GM21825 (cell line): Measurements from ENCODE around the gene PAPSS2.

ENCODE experiments used
- ATAC-seq: cut with Tn5 transposase; IDR thresholded peaks from one replicate; pipeline ENCODE4 v1.9.1; 2021; ENCODE audit warnings: mild to moderate bottlenecking, moderate library complexity; ENCODE audit not compliant: unreplicated experiment

The PAPSS2 gene

DNA sequence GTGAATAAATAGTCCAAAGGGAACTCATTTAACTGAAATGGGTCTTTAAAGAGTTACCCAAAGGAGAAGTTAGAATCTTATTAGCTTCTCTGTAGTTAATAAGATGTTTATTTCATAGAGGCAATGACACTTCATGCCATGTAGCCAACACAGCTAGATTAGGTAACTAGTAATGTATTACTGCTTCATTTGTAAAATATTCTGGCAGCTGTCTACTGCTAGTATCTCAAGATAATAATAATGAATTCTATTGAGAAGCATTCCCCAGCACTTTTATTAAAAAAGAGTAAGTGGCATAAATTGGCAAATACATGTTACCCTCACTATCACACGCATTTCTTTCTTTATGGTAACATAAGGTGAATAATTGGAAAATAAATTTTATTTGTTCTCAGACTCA lies 10.1 kb downstream of the PAPSS2 start:
- no peak for ATAC-seq

DNA sequence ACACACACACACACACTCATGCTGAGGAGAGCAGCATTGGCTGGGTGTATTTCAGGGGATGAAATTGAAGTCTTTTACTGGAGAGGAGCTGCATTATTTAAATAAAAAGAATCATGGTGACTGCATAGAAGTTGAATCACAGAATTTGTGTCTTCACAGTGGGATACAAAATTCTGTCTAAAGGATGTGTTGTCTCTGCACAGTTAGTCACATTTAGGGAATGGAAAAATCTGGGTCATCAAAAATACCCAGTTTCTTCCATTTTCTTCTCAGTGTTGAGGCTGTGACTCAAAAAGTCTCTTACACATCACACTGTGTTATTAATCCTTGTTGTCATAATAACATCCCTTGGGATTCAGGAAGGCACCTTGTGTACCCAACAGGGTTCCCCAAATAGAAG lies 10.9 kb downstream of the PAPSS2 start:
- no peak for ATAC-seq

DNA sequence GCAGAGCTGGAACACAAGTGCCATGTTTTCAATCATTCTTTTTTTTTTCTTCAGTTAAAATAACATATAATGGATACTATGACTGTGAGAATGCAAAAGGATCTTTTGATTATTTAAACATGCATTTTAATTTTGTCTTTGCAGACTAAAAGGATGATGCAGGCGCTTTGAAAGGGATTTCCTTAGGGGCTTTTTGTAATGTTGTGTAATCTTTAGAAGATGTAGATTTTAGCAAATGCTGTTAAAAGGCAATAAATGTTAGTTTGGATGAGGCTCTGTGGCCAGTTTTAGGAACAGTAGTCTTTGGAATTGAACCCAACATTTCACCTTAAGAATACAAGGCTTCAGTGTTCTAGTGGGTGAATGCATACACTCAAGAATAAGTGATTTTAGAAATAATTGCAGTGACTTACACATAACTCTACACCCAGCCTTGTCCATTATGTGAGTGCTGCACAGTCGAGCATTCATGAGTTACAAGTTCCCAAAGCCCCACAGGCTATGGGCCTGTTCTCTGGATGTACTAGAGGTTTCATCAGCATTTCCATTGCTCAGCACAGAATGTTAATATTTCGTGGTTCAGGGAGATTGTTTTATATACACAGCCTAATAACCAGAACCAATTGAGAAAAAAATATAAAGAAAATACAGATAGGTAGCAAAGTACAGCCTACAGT lies 11.6 kb downstream of the PAPSS2 start:
- ATAC-seq, result no peak

DNA sequence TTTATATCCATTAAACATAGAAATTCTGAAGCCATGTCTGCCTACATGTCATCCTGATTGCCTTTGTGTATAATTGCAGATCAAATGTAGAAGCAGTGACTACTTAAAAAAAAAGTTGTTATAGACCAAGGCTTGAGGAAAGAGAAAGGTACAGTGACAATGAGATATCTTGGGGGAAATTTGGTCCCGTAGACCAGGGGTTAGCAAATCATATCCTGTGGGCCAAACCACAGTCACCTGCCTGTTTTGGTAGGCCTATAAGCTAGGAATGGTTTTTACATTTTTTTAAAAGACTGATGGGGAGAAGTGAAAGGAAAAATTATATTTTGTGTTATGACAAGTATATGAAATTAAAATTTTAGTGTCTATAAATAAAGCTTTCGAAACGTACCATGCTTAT lies 12.9 kb downstream of the PAPSS2 start:
- no peak for ATAC-seq

DNA sequence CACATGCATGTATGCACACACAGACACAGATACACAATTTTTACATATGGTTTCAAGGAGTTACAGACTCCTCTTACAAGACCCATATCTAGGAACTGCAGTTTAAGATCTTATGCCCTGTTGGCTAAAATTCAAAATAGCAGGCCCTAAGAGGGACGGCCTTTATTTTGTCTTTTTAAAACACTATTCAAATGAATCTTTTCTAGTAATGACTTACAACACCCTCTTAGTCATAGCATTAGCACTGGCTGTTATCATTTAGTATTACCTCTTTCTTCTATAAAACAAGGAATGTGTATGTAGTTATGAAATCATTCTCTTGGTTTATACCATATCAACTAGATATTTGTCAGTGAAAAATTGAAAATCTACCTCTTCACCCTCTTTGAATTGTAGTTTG lies 15.3 kb downstream of the PAPSS2 start:
- no peak for ATAC-seq

DNA sequence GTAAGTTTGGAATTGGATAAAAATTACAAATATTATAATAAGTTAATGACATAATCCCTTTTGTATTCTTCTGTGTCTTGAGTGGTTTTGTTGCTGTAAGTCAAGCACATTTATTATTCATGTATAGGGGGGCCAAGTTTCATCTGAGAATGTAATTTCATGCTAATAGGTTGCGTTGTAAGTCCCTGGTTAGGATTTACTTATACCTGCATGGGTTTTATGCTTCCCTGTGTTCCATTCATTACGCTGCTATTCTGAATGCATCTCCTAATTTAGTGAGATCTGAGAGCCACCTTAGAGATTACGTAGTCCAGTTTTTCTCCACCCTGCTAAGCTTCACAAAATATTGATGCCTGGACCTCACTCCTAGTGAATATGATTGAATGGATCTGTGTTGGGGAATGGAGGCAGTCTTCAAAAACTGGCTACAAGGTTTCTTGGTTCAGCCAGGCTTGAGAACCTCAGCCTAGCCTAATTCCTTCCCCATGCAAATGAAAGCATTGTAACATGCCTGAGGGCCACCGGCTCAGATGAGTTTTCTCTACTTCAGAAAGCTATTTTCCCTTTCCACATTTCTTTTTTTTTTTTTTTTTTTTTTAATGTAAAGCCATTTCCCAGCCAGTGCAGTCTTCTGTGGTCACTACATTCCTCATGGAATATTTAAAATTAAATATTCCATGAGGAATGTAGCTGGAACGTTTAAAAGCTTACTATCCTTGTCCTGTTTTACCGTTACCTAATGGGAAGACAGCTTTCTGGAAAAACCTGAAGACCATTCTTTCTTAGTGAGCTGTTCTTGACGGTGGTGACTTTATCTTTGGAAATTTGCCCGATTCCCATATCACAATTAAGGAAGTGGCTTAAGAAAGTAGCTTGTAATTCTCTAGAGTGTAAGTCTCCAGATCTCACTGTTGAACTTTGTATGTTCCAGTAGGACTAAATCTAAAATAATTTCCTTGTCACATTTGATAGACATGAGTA lies 16.0 kb downstream of the PAPSS2 start:
- ATAC-seq, result no peak

DNA sequence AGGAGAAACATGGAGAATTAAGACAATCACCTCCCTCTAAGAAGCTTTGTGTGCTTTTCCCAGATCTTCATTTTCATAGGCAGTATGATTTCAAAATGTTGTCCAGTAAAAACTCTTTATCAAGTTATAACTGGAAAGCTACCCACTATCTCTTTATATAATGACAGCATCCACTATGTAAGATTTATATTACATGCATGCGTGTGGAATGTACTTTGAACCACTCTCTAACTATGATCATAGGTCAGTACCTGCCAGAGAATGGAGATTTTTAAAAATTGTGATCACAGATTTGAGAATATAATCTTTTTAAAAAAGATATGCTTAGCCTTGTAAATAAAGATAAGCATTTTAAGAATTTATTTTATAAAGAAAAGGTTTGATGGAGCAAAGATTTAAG lies 17.9 kb downstream of the PAPSS2 start:
- no peak for ATAC-seq

DNA sequence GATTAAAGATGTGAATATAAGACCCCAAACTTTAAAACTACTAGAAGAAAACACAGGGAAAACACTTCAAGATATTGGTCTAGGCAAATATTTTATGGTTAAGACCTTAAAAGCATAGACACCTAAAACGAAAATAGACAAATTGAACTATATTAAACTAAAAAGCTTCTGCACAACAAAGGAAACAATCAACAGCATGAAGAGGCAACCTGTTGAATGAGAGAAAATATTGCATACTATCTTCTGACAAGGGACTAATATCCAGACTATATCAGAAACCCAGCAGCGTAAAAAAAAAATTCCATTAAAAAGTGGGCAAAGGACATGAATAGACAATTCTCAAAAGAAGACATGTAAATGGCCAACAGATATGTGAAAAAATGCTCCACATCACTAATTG lies 18.6 kb downstream of the PAPSS2 start:
- ATAC-seq, result no peak

DNA sequence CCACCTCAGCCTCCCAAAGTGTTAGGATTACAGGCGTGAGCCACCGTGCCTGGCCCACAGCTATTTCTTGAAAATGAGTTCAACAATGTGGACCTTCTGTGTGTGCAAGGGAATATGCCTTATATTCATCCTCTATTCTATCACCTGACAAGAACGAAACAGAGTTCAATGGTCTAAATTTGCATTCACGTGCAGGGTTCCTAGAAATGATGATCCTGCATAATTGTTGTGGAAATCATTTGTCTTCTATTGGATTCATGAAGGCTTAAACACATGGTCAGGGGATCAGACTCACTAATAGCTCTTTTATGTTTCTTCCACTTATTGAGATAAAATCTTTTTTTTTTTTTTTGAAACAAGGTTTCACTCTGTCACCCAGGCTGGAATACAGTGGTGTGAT lies 23.7 kb downstream of the PAPSS2 start:
- ATAC-seq, result no peak

DNA sequence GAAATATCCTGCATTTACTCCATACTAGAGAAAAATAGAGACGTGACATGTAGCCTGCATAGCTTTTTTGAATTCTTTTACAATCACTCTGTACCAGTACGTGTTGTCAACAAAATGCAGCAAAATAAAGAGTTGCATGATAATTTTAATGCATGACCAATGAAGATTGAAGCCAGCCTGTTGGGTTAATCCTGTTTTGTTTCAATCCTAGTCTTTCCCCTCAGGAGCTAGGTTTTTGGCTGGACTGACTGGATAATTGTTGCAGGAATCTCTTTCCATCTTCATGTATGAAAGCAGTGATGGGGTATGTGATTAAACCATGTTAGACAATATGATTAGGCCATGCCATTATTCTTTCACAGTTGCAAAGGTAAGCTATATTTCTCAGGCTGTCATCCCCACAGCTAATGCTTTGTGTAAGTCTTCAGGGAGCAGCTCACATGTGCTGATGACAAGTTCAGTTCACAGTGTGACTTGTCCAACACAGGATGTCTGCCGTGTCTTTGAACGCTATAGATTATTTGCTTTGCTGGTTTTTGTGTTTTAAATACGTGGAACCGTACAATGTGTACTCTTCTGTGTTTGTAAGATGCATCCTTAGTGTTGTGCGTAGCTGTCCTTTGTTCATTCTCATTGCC lies 24.4 kb downstream of the PAPSS2 start:
- ATAC-seq, result no peak

DNA sequence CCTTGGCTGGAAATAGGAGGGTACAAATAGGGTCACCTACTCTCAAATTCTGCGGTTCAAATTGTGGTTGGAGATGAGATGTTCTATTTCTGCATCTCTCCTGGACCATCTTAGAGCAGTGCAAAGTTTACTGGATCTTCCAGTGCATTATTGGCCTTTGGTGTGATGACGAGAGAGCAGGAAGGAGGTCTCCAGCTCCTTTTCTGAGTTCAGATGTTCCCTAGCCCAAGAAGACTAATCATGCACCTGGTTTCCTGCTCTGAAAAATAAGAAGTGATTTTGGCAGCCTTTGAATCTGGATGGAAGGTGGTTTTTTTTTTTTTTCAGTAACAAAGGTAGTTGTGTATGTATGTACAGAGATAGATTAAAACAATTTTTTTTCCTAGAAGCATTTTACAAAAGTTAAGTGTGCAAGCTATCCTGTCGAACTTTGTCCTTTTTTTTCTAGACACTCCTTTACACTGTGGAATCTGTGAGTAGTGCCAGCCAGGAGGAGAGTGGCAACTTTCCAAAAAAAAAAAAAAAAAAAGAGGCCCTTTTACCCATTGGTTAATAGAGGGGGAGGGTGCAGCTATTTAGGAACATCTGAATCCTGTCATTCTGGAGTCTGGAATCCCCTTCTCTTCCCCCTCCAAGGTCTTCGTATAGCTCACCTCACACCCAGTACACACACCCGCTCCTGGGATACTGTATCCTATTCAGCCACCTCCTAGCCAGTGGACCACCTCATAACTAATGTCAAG lies 26.3 kb downstream of the PAPSS2 start:
- ATAC-seq, result no peak

DNA sequence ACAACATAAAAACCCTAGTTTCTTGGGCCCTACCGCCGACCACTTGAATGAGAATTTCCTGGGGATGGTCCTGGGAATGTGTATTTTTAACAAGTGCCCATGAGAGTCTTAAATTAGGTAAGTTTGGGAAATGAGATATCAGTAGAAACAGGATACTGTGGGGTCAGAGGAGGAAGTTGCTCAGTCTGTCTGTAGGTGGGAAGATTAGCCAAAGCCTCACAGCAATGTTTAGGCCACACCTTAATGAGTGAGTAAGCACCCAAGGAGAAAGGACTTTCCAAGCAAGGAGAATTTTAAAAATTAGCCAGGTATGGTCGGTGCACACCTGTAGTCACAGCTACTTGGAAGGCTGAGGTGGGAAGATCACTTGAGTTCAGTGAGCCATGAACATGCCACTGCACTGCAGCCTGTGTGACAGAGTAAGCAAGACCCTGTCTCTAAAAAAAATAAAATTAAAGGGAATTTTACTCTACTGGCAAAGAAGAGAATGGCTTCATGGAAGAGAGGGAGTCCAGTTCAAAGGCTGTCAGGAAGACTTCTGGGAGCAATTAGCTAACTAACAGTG lies 31.9 kb downstream of the PAPSS2 start:
- no peak for ATAC-seq

DNA sequence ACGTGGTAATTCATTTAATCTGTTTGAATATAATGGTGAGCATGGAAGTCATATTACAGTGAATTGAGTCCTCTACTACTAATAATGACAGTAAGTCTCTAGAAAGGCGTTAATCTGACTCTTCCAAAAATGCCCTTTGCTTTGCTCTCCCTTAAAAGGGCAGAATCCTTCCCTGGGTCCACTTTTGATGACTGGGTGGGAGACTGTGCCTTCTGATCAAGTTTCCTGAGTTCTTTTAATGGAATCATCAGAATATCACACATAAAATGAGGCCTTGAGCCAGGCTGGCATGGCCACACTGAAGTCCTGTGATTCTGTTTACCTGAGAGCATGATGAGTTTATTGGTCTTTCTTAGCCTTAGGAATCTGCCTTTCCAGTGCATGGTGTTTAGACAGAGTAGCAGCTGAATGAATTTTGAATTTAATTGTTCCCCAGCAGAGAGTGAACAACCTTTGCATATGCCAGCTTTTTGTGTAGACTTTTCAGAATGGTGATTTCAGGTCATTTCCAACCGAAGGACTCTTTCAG lies 33.3 kb downstream of the PAPSS2 start:
- ATAC-seq, result no peak

DNA sequence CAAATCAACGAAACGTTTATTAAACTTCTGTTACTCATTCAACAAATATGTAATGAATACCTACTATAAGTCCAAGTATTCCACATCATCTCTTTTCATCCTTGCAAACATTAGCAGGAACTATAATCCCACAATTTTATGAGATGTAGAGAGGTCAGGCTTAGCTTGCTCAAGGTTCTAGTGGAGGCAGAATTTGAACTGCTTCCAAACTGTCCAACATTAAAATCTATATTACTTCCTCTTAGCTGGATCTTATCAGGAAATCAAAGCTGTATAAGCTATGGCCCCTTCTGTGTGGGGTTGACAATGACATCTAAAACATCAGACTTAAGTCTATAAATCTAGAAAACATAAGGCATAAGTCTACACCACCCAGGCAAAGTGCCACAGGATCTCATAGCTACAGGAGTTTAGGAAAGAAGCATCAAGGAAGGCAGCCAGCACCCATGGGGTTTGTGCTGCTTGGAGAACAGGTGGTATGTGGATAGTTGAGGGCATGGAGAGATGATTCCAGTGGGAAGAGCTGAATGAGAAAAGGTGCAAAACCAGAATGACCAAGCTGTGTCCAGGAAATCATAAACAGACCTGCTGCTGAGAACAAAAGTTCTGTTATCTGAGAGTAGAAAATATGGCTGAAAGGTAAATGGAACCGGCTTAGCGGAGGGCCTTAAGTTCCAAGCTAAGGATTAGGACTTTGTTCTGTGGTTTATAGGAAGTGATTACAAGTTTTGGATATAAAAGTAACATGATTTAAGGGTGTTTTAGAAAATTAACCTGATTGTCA lies 34.5 kb downstream of the PAPSS2 start:
- ATAC-seq, result no peak

DNA sequence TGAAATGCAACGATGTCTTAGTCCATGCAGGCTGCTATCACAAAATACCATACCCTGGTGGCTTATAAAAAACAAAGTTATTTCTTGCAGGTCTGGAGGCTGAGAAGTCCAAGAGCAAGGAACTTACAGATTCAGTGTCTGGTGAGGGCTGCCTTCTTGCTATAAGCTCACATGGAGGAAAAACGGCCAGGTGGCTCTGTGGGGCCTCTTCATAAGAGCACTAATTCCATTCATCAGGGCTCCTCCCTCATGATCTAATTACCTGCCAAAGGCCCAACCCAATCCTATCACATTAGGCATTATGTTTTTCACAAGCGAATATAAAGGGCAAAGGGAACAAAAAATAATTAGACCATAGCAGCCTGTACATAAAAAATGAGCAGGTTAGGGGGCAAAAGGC lies 35.4 kb downstream of the PAPSS2 start:
- no peak for ATAC-seq

DNA sequence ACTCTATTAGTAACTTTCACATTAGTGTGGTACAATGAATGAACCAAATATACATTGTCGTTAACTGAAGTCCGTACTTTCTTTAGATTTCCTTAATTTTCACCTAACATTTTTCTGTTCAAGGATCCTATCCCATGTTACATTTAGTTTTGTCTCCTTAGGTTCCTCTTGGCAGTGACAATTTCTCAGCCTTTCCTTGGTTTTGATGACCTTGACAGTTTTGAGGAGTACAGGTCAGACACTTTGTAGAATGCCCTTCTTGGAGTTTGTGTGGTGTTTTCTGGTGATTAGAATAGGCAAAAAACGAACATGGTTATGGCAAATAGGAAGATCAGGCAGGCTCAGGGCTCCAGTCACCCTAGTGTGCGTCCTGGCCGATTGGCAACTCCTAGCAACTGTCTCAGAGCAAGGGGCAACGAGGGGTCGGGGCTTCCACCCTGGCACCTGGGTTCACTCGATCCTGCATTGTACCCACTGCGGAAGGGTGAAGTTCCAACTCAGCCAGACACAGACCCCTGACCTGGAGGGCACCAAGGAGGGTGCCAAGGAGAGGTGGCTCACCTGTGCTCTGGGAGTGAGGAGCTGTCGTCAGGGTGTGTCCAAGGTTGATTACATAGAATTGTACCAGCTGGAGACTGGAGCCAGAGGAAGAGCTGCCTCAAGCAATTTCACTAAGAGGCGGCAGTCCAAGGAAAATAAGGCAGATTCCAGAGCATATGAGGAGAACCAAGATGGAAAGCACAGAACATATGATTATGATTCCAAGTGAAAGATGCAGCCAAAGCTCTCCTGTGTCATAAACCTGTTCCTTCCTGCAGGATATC lies 37.5 kb downstream of the PAPSS2 start:
- no peak for ATAC-seq

DNA sequence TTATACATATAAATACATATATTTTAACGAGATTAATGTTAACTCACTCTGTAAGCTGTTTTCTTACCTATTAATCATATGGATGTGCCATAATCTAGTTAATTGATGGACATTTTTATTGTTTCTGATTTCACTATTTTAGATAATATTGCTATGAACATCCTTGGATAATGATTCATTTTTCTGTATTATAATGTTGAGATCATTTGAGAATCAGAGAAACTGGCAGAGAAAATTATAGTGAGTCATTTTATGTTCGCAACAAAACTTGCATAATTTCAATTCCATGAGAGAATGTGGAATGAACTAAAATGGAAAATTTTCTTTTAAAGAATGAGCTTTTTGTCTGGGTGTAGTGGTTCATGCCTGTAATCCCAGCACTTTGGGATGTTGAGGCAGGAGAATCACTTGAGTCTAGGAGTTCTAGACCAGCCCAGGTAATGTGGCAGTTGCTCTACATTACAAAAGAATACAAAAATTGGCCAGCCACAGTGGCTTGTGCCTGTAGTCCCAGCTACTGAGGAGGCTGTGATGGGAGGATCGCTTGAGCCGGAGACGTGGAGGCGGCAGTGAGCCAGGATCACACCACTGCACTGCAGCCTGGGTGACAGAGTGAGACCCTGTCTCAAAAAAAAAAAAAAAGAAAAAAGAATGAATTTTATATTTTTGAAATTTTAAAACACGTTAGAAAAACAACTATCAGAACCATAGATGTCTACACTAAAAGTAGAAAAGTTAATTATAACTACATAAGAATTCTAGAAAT lies 40.5 kb downstream of the PAPSS2 start:
- no peak for ATAC-seq
